NCI-H460 (cell line): ENCODE data around the gene SLAMF9. TPM values are rescaled to one million over a fixed set of nuclear protein-coding genes. Genes with fewer than 3 reads are reported as not detected.
A peak's percentile ranks its signal among the peaks of the same experiment; 100 is the strongest.

ENCODE experiments used
- DNase-seq: peaks from one replicate; pipeline ENCODE4 v3.0.0-alpha.2; 2016; ENCODE audit warnings: low read depth; ENCODE audit errors: extremely low read depth
- total RNA-seq: library from RNA; depleted of rRNA; stranded (reverse); fragments of >200 nt; shearing (Covaris generic); gene quantifications from 2 replicates; pipeline ENCODE4 v1.2.3, GENCODE V29; 2014

The SLAMF9 gene
- total RNA-seq, 1 experiment from 2014 or later = not detected

DNA sequence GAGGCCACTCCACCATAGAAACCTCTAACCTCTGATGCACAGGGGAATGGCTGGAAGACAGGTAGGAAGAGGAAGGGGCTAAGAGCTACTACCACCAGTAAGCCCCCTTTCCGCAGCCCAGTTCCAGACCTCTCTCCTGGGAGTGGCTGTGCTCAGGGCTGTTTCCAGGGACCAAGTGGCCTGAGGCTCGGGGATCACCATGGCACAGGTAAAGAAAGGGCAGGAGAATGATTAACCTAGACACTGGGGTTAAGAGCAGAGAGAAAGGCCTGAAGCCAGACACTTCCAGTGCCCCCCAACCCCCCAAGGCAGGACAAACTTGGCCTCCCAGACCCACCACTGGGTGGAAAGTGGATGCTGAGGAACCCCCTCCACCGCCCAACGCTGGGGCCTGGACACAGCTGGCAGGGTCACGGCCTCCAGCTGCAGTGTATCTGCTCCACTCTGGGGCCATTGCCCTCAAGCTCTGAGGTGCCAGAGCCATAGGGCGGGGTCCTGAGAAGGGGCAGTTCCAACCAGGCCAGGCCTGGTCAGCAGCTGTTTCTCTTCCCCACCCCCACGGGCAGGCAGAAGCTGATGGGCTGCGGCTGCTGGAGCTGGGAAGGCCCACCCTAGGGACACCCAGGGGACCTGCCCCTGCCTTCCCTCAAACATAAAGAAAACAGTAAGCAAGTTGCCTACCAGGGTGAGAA, 31.4 kb downstream of the SLAMF9 start:
- DNase-seq = no peak

DNA sequence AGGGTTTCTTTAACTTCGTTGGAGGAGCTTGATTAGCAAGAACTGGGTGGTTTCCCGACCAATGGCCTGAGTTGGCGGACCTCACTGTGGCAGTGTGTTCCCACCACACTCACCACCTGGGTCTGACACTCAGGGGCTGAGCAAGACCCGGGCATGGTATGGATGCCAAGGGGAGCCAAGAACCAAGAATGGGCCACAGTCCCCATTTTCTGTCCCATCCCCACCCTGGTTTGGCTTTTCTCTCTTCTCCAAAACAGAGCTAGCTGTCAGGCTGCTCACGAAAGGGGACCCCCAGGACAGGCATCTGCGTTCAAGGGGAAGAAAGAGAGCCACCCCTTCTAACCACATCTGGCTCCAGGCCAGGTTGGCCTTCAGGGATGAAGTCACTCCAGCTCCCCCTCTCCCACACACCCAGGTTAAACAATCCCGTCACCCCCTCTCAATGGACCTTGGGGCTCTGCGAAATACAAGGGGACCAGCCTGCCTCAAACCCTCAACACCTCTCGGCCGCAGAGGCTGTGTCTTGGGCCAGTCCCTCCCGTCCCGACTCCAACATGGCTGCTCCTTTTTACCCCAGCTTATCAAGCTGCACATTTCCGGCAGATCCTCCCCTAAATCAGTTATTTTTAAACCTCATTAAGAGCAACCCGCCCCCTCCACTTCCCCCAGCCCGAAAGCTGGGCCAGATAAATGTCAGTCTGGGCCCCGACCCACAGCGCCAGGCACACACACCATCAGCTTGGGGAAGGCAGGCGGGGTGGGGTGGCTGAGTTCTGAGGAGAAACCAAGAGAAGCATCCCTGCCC, 32.1 kb downstream of the SLAMF9 start:
- no peak for DNase-seq

DNA sequence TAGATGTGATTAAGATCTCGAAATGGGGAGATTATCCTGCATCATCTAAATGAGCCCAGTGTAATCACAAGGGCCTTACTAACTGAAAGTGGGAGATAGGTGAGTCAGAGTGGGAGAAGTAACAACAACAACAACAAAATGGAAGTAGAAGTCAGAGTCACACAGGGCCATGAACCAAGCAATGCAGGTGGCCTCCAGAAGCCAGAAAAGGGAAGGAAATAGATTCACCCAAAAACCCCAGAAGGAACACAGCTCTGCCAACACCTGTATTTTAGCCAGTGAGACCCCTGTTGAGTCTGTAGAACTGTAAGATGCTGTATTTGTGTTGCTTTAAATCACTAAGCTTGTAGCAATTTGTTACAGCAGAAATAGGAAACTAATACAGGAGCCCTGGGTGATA, 32.8 kb downstream of the SLAMF9 start:
- DNase-seq = no peak

DNA sequence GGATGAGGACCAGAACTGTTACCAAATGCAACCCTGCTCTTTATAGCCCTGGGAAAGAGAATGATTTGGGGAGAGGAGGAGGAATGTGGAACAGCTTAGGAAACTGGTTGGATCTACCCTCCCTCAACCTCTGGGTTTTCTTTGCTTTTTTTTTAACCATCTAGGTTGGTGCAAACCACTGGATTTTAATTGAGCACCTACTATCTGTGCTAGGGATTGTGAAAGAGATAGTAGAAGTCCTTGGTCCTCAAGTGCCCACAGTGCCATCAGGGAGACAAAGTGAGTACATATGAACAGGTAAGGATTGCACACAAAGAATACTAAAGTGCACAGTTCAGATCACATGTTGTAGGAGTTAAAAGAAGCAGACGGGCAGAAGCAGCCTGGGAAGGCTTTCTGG, 33.4 kb downstream of the SLAMF9 start:
- no peak for DNase-seq

DNA sequence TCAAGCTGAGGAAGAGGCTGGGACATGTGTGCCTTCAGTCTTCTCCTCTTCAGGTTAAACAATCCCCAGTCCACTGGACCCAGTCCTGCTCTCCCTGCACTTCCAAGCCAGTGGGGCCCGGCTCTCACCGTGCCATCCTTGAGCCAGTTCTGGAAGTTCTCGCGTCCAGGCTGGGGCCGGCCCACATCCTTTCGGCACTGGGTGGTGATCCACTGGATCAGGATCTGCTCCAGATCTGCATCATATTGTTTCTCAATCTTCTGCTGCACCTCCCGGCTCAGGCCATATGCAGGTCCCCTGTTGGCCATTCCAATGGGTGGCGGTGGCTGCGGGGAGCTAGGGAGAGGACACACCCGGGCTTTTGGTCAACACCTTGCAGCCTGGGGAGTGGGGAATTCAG, 33.8 kb downstream of the SLAMF9 start:
- no peak for DNase-seq

DNA sequence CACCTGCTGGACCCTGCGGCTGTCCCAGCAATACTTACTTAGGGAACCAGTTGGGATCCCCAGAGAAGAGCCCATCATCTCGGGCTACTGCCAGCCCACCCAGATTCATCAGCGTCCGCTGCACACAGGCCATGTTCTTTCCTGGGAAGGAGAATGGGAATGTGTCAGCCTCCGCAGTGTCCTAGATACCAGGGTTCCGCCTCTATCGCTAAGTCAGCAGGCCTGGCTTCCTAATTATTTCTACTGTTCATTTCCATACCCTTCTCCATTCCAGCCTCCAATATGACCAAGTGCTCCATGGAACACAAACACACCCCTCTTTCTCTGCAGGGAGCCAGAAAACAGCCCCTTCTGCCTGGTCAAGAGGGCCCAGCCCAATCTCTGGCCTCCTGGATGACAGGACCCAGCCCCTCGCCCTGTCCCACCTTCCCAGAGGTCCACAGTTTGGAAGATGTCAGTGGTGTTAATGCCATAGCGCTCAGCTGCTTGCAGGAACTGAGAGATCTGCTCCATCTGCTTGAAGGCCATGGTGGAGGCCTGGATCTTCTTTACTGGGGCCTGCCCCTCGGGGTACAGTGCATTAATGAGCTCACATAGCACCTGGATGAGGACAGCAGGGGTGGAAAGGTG, 34.7 kb downstream of the SLAMF9 start:
- no peak for DNase-seq

DNA sequence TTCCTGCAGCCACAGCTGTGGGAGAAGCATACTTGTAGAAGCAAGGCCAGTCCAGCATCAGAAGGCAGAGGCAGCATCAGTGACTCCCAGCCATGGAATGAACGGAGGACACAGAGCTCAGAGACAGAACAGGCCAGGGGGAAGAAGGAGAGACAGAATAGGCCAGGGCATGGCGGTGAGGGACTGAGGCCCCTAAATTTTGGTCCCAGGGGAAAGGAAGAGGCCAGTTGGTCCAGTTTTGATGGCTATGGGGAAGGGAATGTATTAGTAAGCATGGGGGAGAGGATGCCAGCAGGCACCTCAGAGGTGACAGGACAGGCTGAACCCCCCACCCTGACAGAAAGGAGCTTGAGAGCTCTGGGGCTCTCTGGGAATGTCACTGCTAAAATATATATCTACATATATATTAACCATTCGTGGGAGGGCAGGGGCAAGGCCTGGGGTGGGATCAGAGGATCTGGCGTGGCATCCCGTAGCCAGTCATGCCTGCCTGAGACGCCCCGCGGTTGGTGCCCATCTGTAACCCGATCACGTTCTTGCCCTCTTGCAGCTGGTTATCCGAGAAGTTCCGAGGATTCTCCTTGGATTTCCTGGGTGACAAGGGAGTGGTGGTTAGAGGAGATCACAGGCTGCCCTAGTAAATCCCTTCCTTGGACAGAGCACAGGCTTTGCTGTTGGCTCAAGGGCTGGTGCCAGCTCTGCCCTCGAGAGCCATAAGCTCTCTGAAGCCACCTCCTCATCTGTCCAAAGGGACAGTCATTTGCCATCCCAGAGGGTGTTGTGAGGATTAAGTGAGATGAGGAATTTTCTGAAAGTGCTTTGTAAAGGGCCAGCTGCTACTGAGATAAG, 35.5 kb downstream of the SLAMF9 start:
- no peak for DNase-seq

DNA sequence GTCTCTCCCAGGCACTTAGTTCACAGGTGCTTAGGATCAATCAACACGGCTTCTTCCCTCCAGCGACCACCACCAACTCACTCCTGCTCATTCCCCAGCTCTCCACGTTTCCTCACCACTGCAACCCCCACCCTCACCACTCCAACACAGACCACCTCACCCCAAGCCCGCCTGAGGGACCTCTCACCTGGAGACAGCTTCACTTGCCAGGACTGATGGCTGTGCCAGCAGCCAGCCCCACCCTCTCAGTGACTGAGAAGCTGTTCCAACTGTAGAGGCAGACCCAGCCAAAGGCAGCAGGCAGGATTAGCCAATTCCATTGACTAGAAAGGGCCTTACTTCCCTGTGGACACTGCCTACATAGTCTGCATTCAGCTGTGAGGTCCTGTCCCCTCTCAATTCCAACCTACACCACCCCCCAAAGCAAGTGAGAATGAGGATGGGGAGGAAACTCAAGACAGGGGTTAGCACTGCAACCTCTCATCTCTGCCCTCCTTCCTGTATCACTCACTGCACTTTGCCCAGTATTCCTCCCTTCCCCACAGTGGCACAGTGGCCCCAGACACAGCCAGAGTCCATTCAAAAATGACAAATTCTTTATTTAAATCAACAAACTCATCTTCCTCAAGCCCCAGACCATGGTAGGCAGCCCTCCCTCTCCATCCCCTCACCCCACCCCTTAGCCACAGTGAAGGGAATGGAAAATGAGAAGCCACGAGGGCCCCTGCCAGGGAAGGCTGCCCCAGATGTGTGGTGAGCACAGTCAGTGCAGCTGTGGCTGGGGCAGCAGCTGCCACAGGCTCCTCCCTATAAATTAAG, 36.3 kb downstream of the SLAMF9 start:
- no peak for DNase-seq

DNA sequence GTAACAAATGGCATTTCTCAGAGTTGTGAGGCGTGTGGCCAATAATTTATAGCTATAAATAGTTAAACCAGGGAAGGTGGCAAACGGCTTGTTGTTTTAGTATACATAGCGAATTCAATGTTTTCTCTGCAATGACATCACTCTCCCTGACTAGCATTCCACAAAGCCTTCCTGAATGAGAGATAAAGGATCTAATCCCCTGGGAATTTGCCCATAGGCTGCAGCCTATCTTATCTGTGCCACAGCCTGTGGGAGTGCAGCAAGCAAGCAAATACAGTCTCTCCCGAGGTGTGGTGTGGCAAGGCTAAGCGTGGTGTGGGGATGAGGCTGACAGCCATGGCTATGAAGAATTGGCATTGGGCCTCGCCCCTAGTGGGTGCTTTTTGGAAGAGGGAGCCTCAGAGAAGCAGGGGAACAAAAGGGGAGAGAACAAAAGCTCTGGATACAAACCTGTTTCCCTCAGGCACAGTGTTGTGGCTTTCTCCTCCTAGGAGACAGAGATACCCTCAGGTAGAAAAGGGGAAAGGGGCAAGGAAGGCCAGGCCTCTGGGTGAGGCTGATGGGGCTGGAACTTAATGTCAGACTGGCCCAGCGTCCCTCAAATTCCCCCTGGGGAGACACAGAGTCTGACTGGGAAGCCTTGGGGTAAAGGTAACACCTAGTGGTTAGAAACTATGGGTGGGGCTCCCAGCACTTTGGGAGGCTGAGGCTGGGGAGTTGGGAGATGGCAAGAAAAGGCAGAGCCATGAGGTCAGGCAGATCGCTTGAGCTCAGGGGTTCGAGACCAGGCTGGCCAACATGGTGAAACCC, 37.6 kb downstream of the SLAMF9 start:
- DNase-seq = peak; percentile 92

DNA sequence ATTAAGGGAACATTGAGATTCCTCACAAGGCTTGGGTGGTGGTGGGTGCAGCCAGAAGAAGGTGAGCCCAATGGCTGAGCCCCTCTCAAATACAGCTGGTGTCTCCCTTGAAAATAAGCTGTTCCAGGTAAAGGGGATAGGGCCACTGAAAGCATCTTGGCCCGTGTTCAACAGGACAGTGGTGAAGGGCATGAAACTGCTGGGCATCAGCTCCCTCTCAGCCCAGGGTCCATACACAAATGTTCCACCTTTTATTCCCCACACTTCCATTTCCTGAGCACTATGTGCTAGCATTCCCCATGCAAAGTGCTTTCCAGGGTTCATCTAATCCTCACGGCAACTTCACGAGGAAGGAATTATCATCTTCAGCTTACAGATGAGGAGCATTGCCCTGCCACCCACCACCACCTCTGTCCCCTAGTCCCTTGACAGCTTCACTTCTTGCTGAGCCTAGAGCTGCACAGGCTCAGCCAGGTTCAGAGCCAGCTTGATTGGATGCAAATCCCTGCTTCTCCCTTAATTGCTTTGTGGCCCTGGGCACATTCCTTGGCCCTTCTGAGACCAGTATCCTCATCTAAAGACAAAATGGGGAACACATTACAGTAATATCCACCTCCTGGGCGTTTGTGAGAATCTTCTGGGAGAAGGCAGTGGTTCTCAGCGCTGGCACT, 38.3 kb downstream of the SLAMF9 start:
- no peak for DNase-seq

DNA sequence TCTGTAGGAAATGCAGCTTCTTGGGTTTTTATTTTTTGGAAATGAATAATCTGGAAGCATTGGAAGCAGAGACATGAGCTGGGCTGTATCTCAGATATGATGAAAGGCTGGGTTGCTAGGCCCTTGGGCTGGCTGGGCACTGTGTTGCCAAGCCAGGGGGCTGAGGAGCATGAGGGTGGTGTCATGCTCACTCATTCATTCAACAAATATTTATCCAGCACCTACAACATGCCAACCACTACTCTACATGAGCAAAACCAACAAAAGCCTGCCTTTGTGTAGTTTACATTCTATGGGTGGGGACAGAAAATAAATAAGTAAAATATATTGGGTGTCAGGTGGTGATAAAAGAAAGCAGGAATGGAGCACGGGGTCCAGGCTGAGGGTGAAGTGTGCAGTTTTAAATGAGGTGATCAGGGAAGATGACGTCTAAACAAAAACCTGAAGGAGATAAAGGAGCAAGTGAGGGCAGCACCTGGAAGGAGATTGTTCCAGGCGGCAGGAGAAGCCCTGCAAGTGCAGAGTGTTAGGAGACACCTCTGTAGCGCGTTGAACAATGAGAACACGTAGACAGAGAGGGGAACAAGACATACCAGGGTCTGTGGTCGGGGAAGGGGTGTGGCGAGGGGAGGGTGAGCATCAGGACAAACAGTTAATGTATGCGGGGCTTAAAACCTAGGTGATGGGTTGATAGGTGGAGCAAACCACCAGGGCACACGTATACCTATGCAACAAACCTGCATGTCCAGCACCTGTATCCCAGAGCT, 39.6 kb downstream of the SLAMF9 start:
- no peak for DNase-seq

DNA sequence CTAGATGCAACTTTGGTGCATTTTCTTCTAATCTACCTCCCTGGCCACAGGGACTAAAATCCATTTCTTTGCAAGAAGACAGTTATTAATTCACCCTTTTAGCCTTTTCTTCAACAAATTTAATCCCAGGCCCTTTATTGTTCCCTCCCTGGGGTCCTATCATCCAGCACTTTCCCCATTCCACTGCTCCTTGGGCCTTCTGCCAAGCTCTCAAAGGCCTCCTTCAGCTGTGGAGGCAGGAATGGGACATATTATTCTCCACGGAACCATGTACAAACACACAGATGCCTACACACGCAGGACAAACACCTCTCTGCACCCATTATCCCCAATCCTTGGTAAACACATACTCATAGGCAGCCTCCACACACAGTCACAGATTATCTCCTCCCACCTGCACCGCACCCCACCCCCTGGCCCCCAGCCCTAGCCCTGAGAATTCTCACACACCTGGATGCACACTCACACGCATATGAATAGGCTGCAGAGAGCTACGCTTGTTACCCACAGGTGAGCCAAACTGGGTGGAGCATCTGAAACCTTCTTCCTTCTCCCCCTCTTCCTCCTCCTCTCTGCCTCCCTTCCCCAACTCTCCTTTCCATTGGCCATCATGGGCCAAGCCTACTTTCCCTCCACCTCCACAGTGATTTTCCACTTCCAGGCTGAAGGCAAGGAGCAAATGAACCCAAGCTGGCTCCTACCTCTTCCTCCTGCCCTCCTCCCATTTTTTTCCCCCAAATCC, 40.4 kb downstream of the SLAMF9 start:
- DNase-seq = no peak

DNA sequence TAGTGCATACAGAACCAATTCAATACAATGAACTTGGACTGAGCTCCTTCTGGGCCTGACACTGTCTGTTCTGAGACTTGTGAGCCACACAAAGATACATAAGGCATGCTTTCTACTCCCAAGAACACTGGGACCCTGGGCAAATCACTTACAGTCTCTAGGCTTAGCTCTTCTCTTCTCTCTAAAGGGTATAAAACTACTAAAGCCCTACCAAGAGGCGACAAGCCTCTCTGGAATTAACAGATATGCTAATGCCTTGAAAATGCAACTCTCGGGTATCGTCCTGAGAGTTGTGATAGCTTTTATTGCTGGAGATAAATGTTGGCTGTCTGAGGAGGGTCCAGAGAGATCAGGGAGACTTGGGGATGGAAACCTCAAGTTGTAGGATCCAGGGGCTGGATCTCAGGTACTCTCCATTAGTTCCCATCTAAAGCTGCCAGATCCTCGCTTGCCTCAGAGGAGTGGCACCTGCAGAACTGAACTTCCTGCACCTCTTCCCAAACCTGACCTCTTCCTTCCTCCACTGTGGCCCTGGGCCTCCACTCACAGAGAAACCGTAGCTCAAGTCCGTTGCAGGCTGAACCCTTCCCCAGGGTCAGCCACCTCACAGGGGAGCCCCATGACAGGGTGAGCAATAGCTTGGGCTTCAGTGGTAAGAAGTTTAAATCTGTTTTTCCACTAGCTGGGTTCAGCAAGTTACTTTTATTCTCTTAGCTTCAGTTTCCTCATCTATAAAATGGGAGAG, 42.5 kb downstream of the SLAMF9 start:
- DNase-seq = no peak

DNA sequence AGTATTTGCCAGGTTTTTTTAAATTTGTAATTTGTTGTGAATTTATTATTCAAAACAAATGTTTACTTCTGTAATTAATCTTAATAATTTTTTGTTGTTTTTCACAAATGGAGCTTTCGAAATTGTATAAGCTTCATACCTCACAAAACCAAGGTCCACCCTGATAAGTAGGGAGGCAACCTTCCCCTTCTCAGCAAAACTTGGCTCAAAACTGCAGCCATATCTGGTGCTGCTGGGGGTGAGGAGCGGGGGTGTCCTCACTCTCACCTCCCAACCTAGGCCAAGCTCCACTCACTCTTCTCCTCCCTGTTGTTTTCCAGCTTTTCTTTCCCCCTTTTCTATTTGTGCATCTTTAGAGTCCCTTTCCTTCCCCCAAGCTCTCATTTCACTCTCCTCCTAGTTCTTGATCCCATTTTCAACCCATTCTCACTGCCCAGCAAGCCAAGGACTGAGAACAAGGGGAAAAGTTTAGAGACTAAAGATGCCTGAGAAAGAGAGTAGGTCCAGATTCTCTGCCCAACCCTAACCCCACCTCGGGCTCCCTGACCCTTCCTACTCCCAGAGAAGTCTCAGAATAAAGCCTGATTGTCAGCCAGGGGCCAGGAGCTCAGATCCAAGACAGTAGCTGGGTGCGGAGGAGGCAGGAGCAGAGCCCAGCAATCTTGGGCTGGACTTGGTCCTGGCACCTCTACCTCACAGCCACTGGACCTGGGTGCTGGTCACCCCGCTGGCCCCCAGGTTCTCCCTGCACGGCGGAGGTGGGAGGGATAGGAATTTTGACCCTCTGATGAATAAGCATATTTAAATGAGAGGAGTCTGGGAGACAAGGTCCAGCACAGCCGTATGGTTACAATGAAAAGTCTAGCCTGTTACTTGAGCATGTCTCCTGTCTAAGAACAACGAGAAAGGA, 45.8 kb downstream of the SLAMF9 start:
- no peak for DNase-seq

DNA sequence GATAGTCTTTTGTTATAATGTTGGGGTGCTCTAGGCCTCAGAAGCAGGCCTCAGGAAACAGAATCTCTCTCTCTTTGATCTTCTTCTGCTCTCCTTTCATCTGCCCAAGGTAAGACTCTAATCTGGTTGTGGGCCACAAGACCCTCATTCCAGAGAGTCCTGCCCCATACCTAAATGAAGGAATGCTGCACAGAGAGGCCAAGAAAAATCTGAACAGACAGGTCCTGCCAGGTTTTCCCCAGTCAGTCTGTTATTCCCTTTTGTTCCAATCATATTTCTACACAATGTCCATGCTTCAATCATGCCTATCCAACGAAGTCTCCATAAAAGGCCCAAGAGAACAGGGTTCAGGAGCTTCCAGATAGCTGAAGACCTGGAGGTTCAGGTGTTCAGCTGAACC, 47.1 kb downstream of the SLAMF9 start:
- DNase-seq = no peak
